Measurements from ENCODE around the gene ZDHHC1. TPM values are rescaled to one million over a fixed set of nuclear protein-coding genes. Genes with fewer than 3 reads are reported as not detected.

The ZDHHC1 gene
- total RNA-seq, 4 donors from 2014 or later = 33.3 to 63.8 (median 50.9) TPM

GRCh38 chr16:67436640-67437193 is 20.4 kb upstream of the ZDHHC1 start:
- no peaks in the 10 kb centered on the region for H3K27me3 ChIP-seq
- TF ChIP-seq CTCF (IDR thresholded peaks at IDR 0.05) (no peak), POLR2A (IDR thresholded peaks at IDR 0.05) (no peak)
- intact Hi-C loops (cut with DNase I) = no loop called here
- H3K4me3 ChIP-seq (replicated peaks in 1 of 3) = no peak overlapping the region
- H3K27ac ChIP-seq = peak overlapping the region in 1 of 3 donors; percentile 87
- peaks cover 58 to 73% of the 10 kb centered on the region in 2 donors for H3K4me1 ChIP-seq
- no peak for DNase-seq
- no peaks in the 10 kb centered on the region for H3K9me3 ChIP-seq
- WGBS, 2 donors = 96% methylated on average over 19 to 23 of the region's 23 CpGs
- H3K36me3 ChIP-seq = peaks cover 21 to 23% of the 10 kb centered on the region in 2 donors

GRCh38 chr16:67435758-67436164 is 19.5 kb upstream of the ZDHHC1 start:
- H3K9me3 ChIP-seq = no peaks in the 10 kb centered on the region
- intact Hi-C loops (cut with DNase I) = no loop called here
- no peaks in the 10 kb centered on the region for H3K27me3 ChIP-seq
- H3K36me3 ChIP-seq = peaks cover 21 to 23% of the 10 kb centered on the region in 2 donors
- H3K4me3 ChIP-seq (replicated peaks in 1 of 3) = no peak overlapping the region
- TF ChIP-seq CTCF (IDR thresholded peaks at IDR 0.05) (peak in 2 of 6 experiments; percentile 25 to 46), POLR2A (IDR thresholded peaks at IDR 0.05) (no peak)
- WGBS, 2 donors = 53 to 85% methylated on average over 4 to 8 of the region's 16 CpGs
- DNase-seq = peak in 1 of 2 donors; percentile 67
- peak overlapping the region; percentile 78 to 87 (median 85) for H3K27ac ChIP-seq
- peaks cover 55 to 70% of the 10 kb centered on the region in 2 donors for H3K4me1 ChIP-seq

- H3K4me1 ChIP-seq = peaks cover 56 to 79% of the 10 kb centered on the region in 2 donors
- H3K36me3 ChIP-seq = peaks cover 9 to 13% of the 10 kb centered on the region in 2 donors
- no peak overlapping the region for H3K4me3 ChIP-seq (replicated peaks in 1 of 3)
- WGBS, 2 donors = 70 to 77% methylated on average over 5 of the region's 5 CpGs
- no peaks in the 10 kb centered on the region for H3K9me3 ChIP-seq
- peak; percentile 76 to 78 for DNase-seq
- intact Hi-C loops (cut with DNase I) = no loop called here
- TF ChIP-seq POLR2A (IDR thresholded peaks at IDR 0.05) (no peak), CTCF (IDR thresholded peaks at IDR 0.05) (no peak)
- no peaks in the 10 kb centered on the region for H3K27me3 ChIP-seq
- peak overlapping the region; percentile 87 to 91 (median 90) for H3K27ac ChIP-seq
Observed at GRCh38 chr16:67433131-67433719, 16.9 kb upstream of the ZDHHC1 start.

GRCh38 chr16:67432506-67432890 is 16.2 kb upstream of the ZDHHC1 start:
- H3K9me3 ChIP-seq = no peaks in the 10 kb centered on the region
- TF ChIP-seq POLR2A (IDR thresholded peaks at IDR 0.05) (no peak), CTCF (IDR thresholded peaks at IDR 0.05) (no peak)
- DNase-seq = no peak
- no peak overlapping the region for H3K4me3 ChIP-seq (replicated peaks in 1 of 3)
- H3K4me1 ChIP-seq = peaks cover 56 to 86% of the 10 kb centered on the region in 2 donors
- peaks cover 2 to 6% of the 10 kb centered on the region in 2 donors for H3K36me3 ChIP-seq
- 67 to 68% methylated on average over 4 to 5 of the region's 5 CpGs for WGBS, 2 donors
- H3K27ac ChIP-seq = peak overlapping the region; percentile 87 to 91 (median 90)
- no peaks in the 10 kb centered on the region for H3K27me3 ChIP-seq
- intact Hi-C loops (cut with DNase I) = no loop called here

Data from thyroid gland (tissue), 4 donors.